SHP77 (cell line): ENCODE data around the gene PLCD1.

Experiments used
- DNase-seq, 2 experiments: peaks; one replicate each; lab custom pipeline; 2025; lab: John Stamatoyannopoulos, UW

Gene PLCD1

DNA sequence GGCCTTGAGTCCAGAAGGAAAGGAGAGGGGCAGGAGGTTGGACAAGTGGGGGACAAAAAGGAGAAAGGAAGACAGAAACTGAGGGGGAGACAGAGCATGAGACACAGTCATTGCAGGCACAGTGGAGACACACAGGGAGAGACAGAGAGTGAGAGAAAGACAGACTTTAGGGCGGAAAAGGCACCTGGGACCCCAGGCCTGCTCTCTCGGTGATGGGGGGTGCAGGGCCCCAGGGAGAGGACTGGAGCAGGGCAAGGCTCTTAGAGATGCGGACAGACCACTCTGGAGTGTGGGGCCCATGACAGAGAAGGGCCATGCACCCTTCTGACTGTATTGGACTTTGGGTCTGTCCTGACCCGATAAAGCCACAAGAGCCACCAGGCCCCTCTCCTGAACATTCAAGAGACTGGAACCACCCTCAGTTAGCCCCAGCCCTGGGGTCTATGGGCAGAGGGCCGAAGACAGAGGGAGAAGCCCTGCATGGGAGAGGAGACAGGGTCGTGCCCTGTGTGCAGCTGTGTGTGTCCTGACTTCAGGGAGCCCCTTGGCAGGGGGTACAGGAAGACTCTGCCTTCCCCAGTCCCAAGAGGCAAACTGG is 12.5 kb downstream of the PLCD1 start:
- DNase-seq, result no peak

DNA sequence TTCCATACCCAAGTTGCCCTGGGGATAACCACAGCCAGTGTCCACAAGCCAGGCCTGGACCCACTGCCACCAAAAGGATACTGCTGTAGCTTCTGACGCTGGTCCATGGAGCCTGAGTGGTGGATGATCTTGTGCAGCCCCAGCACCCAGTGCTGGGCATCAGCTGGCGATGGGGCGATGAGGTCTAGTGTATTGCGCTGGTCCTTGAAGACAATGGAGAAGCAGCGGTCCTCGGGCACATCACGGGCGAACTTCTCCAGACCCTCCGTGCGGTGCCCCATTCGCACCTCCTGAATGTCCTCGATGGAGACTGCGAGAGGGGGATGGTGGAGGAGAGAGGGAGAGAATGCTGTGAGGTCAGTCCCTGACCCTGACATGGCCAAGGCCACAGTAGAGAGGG is 13.0 kb downstream of the PLCD1 start:
- no peak for DNase-seq

DNA sequence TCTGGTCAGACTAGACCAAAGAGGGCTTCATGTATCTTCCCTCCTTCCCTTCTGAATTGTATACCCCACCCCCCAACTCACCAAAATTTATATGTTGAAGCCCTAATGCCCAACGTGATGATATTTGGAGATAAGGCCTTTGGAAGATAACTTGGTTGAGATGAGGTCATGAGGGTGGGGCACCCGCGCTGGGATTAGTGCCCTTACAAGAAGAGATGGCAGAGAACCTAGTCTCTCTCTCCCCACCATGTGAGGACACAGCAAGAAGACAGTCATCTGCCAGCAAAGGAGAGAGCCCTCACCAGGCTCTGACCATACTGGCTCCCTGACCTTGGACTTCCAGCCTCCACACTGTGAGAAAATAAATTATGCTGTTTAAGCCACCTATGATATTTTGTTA is 13.5 kb downstream of the PLCD1 start:
- no peak for DNase-seq

DNA sequence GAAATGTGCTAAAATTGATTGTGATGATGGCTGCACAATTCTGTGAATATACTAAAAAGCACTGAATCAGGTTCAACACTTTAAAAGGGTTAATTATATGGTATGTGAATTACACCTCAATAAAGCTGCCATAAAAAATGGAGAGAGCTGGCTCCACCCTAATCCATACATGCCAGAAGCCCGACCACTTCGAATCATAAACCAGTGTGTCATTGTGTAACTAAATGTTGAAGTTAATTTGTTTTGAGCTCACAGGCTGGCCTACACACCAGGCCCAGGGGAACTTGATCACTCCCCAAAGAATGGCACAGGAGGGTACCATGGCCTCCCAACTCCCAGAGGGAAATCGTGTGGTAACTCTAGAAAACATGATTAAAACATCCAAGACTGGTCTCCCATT is 14.0 kb downstream of the PLCD1 start:
- DNase-seq, result no peak

DNA sequence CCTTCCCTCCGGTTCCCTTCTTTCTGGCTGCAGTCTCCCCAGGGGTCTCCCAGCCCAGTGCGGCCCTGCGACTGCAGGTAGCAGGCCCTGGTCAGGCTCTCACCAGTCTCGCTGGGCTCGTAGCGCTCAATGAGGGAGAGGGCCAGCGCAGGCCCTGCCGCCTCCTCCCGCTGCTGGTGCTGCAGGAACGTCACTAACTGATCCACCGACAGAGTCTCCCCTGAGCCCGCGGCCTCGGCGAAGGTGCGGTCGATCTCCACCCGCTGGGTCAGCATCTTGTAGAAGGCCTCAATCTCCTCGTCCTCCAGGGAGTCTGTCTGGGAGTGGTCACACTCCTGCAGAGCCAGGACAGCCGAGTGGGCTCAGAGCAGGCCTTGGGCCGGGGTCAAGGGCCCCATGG is 18.3 kb downstream of the PLCD1 start:
- no peak for DNase-seq

DNA sequence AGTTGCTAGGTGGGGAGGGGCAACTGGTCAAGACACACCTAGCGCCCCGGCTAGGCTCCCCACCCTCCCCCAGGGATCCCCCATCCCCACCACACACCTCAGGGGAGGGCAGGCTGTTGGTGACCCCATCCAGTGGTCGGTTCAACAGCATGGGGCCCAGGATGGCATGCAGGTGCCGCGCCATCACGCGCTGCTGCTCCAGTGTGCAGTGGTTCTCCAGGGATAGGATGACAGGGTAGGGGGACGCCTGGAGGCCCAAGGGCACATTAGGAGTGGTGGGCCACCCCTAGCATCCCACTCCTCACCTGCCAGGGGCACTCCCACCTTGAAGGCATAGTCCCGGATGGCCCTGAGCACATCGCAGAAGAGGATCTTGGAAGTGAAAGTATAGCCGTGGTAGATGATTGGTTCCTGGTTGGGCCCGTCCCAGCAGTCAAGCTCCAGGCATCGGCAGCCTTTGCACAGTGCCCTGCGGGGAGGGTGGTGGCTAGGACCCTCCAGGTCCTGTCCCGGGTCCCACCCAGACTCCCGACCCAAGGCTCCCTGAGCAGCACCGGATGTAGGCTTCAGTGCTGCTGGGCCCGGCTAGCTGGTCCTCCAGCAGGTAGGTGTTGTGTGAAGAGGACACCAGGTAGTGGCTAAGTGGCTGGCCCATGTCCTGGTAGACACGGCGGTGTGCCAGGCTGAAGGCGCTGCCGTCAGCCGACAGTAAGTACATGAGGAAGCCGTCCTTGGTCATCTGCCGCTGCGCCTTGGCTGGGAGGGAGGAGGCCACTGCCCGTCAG is 19.4 kb downstream of the PLCD1 start:
- no peak for DNase-seq

DNA sequence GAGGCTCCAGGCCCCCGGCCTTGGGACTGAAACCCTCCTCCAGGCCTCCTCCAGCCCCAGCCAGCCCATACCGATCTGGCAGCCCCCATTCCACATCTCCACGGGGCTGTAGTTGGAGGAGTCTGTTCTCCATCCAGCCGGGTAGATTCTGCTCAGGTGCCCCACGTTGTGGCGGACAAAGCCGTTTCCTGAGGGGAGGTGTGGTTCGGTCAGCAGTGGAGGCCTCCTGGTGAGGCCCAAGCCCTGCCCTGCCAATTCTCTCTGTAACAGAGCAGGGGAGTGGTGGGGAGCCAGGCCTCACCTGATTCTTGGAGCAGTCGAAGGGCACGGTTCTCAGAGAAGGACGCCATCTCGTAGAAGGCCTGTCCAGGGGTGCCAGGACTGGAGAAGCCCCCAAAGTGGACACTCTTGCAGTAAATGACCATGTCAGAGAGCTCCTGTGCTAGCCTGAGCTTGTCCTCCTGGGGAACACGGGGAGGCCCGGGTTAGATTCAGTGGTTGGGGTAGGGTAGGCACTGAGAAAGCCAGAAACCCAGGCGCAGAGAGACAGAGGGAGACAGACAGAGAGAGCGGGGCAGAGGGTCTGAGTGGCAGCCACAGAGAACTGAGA is 20.4 kb downstream of the PLCD1 start:
- no peak for DNase-seq

DNA sequence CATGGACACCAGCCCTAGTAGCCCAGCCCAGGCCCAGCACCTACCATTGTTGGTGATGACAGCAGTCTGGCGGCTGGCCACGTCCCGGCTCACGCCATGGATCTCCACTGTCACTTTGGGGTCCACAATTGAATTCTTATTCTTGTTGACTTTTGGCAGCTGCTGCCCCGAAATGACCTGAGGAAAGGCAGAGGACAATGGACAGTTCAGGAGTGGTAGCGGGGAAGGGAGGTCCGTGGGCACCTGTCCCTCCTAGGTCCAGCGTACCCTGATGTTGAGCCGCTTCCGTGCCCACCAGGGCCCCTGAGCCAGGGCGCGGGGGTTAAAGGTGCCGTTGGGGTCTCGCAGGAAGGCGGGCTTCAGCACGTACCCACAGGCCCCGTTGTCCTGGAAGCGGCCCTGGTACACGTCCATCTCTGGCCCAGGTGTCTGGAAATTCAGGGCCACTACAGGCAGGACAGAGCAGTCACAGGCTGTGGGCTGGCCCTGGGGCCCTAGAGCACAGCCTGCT is 21.2 kb downstream of the PLCD1 start:
- DNase-seq, result no peak

DNA sequence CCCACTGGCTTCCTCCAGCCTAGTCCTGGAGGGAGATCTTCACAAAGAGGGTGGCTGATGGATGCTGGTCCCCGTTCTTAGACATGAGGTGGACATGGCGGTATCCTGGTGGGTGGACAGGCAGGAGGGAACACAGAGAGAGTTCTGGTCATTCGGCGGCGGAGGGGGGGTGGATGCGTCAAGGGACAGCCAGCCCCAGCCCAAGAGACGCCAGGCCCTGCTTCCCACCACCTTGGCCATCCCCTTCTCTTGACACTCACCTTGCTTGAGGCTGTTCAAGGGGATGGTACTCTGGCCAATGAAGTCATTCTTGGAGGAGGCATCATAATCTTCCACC is 21.7 kb downstream of the PLCD1 start:
- DNase-seq, result no peak

DNA sequence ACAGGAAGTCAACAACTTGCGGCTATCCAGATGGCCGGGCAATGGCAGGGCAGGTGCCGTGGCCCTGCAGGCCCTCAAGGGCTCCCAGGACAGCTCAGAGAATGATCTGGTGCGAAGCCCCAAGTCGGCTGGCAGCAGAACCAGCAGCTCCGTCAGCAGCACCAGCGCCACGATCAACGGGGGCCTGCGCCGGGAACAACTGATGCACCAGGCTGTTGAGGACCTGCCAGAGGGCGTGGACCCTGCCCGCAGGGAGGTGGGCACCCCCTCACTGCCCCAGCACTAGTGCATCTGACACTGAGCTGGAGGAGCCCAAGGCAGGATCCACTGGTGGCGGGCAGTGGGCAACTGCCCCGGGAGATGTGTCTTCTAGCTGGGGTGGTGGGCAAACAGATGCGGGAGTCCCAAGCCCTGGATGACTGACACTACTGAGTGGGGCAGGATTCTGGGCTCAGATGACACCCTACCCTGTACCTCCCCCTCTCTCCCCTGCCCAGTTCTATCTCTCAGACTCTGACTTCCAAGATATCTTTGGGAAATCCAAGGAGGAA is 22.9 kb downstream of the PLCD1 start:
- no peak for DNase-seq

DNA sequence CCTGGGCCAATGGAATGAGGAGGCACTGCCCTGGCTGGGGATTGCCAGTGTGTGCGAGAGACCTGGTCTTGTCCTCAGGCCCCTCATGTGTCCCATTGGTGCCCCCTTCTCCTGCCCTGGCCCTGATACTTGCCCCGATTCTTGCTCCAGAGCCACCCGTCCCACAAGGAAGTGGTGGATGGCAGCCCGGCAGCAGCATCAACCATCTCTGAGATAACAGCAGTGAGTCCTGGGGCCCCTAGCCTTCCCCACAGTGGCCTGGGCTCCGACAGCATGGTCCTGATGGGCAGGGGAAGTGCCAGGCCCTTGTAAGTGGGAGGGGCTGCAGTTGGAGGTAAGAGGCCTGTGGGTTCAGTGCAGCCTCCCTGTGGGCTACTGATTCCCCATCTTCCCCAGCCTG is 23.4 kb downstream of the PLCD1 start:
- no peak for DNase-seq

DNA sequence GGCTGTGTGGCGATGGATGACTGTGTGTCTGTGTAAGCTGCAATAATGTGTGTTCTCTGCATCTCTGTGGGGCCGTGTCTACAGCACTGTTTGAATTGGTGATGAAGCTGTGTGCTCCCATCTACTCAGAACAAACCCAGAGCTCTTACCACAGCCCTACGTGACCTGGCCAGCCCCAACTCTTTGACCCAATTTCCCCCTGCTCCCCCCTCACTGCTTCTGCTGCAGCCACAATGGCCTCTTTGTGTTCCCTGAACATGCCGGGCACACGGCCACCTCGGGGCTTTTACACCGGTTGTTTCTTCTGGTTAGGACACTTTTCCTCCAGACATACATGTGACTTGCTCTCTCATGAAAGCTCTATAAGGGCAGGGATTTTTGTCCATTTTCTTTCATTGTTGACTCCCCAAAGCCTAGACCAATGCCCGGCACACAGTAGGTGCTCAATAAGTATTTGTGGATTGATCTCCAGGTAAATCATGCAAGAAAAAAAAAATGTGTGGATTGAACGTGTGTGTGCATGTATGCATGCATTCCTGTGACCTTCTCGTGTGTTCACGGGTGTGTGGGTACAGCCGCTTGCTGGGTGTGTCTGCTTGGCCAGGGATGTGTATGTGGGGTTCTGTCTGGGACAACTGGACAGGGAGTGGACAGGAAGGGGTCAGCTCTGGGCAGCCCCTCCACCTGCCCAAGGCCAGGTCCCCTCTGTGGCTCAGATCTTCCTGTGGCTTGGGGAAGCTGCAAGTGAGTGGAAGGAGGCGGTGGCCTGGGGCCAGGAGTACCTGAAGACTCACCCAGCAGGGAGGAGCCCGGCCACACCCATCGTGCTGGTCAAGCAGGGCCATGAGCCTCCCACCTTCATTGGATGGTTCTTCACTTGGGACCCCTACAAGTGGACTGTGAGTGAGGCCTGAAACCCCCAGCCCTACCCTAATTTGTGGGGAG is 24.1 kb downstream of the PLCD1 start:
- no peak for DNase-seq

DNA sequence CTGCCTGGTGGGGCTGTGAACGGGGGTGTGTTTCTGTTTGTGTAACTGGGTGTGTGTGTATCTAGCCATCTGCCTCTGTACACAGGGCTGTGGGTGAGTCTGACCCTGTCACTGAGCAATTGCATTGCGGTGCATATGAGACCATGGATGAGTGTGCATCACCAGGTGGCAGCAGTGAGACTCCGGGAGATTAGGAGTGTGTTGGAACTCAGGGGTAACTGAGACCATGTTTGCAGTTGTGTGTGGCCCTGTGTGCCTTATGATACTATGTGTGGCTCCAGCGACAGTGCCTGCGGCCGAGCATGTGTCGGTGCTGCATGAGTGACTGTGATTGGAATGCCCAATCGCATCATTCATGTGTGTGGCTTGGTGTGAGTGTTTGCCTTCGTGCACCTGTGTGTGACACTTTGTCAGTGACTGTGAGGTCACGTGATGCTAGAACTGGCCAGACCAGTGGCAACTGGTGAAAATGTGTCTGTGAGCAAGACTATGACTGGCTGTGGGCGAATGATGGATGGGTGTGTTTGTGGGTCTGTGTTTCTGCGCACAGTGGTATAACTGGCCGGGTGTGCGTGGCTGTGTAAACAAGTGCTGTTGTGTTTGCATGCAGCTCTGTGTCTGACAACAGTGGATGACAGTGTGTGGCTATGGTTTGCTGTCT is 24.9 kb downstream of the PLCD1 start:
- DNase-seq, result peak; percentile 29 to 70

DNA sequence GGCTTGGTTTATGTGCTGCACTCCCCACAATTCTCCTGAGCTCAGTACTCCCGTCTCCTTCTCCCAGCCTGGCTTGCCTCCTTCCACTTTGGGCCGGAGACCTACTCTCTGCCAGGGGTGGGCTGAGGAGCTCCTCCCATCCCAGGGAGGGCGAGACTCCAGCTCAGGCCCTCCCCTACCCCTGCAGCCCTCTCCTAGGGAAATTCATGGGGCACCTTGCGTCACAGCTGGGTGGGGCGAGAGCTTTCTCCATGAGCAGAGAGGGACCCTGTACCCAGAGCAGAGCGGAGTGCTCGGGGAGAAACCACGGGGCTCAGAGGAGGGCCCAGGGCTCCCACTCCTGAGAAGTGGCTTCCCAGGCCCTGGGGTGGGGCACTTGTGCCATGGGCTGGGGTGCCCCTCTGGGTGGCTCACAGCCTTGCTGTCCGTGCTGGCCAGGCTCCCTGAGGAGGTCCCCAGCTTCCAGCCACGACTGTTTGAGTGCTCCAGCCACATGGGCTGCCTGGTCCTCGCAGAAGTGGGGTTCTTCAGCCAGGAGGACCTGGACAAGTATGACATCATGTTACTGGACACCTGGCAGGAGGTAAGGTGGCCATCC is 25.5 kb downstream of the PLCD1 start:
- no peak for DNase-seq

DNA sequence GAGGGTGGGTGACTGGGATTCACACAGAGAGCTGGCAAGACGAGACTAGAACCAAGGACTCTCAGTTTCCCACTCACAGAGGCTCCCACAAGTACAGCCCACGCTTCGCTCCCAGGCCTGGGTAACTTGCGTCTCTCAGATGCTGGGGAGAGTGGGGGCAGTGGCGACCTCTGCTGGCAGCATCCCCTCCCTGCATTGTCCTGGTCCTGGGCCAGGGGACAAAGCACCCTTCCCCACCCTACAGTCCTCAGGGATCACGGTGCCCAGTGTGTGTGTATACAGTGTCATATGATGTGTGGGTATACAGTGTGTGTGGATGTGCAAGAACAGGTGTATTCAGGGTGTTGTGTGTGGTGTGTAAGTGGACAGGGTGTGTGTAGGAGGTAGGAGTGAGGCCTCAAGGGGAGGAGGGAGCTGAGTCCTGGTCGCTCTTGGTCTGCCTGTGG is 26.0 kb downstream of the PLCD1 start:
- peak; percentile 32 to 40 for DNase-seq

DNA sequence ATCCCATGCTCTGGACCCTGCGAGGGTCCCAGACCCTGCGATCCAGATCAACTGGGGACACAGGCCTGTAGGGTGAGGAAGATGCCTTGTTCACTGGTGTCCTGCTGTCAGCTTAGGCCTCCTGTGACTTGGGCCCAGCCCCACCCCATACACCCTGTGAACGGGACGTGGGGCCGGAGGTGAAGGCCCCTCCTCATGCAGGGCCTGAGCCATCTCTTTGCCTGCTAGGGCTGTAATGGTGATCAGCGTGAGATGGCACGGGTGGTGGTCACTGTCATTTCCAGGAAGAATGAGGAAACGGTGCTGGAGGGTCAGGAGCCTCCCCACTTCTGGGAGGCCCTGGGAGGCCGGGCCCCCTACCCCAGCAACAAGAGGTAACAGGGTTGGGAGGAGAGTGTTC is 26.5 kb downstream of the PLCD1 start:
- DNase-seq, result no peak

DNA sequence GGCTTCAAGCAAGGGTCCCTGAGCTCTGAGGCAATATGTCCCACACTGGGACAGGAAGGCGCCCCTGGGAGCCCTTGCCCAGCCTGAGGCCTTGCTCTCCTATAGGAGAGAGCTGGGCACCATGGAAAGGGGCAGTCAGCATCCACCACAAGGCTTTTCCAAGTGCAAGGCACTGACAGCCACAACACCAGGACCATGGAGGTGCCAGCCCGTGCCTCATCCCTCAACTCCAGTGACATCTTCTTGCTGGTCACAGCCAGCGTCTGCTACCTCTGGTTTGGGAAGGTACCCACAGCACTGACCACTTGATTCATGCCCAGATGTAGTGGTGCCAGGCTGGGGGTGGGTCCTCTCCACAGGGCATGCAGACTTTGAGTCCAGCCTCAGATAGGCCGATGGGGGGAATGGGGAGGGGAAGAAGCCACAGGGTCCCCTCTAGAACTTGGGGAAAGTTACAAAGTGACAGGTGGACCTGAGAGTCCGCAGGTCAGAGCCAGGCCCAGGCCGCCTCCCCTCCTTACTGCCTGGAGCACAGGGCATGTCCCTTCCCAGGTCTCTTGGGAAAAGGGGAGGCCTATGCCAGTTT is 27.1 kb downstream of the PLCD1 start:
- DNase-seq, result no peak

DNA sequence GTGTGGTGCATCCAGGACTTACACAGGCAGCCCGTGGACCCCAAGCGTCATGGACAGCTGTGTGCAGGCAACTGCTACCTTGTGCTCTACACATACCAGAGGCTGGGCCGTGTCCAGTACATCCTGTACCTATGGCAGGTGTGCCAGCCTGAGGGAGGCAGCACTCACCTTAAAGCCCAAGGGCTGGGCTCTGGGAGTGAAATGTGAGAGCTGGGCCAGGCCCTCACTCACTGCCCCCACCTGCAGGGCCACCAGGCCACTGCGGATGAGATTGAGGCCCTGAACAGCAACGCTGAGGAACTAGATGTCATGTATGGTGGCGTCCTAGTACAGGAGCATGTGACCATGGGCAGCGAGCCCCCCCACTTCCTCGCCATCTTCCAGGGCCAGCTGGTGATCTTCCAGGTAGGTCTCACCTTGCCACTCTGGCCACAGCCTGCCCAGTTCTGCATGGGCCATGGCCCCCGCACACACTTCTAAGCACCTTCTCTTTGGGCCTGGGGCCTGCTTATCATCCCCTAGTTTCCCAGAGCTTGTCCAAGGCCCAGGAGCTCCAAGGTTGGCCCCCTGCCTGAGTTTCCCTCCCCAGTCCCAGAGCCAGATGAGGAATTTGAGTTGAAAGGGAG is 27.9 kb downstream of the PLCD1 start:
- DNase-seq, result no peak

DNA sequence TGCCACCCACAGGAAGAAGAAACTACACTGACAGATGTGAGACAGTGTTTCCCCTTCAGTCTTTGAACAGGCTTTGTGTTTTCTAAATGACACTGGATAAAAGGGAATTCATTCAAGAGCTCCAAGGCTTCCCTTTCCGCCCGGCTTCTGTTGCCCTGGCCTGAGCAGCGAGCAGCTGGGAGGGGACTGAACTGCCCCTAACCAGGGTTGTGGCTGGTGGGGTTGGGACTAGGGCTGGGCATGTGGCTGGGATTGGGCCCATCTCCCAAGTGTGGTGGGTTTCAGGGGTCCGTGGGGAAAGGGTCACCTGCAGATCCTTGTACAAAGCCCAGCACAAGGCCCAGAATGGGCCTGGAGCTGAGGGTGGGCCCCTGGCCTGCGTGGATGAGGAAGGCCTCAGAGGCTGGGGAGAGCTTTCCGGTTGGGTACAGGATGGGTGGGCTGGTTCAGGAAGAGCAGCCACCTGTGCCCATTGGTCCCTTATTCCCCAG is 28.4 kb downstream of the PLCD1 start:
- no peak for DNase-seq
